Smooth muscle cell of the brain vasculature (primary cell): ENCODE measurements around the gene ENO3.
"Not testable (repeated sequence)": the region's sequence is repeated elsewhere in the genome, so short reads cannot be mapped to it uniquely, and the experiment has no call there.

Source experiments
- DNase-seq: peaks from one replicate; pipeline ENCODE4 v3.0.0-alpha.2; 2012; ENCODE audit warnings: low read depth, low spot score

The ENO3 gene

GRCh38 chr17:4950746-4951204 lies at the start of gene ENO3:
Gene ENO3, plus strand, starts transcription at chr17:4951119. Its CDS starts 711 bp downstream, at chr17:4951830.
- DNase-seq = no peak

- DNase-seq = no peak
Measured at GRCh38 chr17:4901648-4902344, 49.1 kb upstream of the ENO3 start.

GRCh38 chr17:4902540-4902939 lies 48.4 kb upstream of the ENO3 start:
- no peak for DNase-seq

- peak; percentile 59 for DNase-seq
Measured at GRCh38 chr17:4903051-4903818, 47.7 kb upstream of the ENO3 start, which contains the start of gene CHRNE. Gene CHRNE, minus strand, starts transcription at chr17:4903098. Its CDS starts 35 bp downstream, at chr17:4903063.

- not testable (repeated sequence) for DNase-seq
Measured at GRCh38 chr17:4906642-4907041, 44.3 kb upstream of the ENO3 start.

- no peak for DNase-seq
Measured at GRCh38 chr17:4908301-4908700, 42.6 kb upstream of the ENO3 start.

GRCh38 chr17:4908711-4909496 lies 42.0 kb upstream of the ENO3 start:
- peak; percentile 81 for DNase-seq

- DNase-seq = no peak
Measured at GRCh38 chr17:4913994-4914393, 36.9 kb upstream of the ENO3 start.

GRCh38 chr17:4914551-4914950 lies 36.4 kb upstream of the ENO3 start:
- not testable (repeated sequence) for DNase-seq

- no peak for DNase-seq
Measured at GRCh38 chr17:4919511-4920047, 31.3 kb upstream of the ENO3 start.

GRCh38 chr17:4920351-4921048 lies 30.4 kb upstream of the ENO3 start:
- no peak for DNase-seq

GRCh38 chr17:4921320-4921719 lies 29.6 kb upstream of the ENO3 start:
- no peak for DNase-seq

- DNase-seq = not testable (repeated sequence)
Measured at GRCh38 chr17:4926577-4927335, 24.2 kb upstream of the ENO3 start.

- no peak for DNase-seq
Measured at GRCh38 chr17:4928881-4929280, 22.0 kb upstream of the ENO3 start.

- no peak for DNase-seq
Measured at GRCh38 chr17:4931963-4932362, 19.0 kb upstream of the ENO3 start, which contains the start of gene GP1BA. Gene GP1BA, plus strand, starts transcription at chr17:4932277. Its CDS starts 328 bp downstream, at chr17:4932605.

- DNase-seq = no peak
Measured at GRCh38 chr17:4932756-4933155, 18.2 kb upstream of the ENO3 start.

- DNase-seq = no peak
Measured at GRCh38 chr17:4933646-4934045, 17.3 kb upstream of the ENO3 start.

- DNase-seq = no peak
Measured at GRCh38 chr17:4934173-4934979, 16.5 kb upstream of the ENO3 start.

GRCh38 chr17:4935650-4936049 lies 15.3 kb upstream of the ENO3 start:
- DNase-seq = no peak
